Astrocyte of the hippocampus (primary cell): Measurements from ENCODE around the gene TGM1.

Experiments used
- DNase-seq: peaks from one replicate; pipeline ENCODE4 v3.0.0; 2011; ENCODE audit warnings: low read depth, low spot score

Gene TGM1

GRCh38 chr14:24292118-24292807, 29.3 kb upstream of the TGM1 start:
- DNase-seq, result no peak

GRCh38 chr14:24291446-24292117, 28.6 kb upstream of the TGM1 start:
- DNase-seq, result no peak

GRCh38 chr14:24290746-24291145, 27.8 kb upstream of the TGM1 start:
- DNase-seq, result no peak

- no peak for DNase-seq
Measured at GRCh38 chr14:24289649-24290280, 26.8 kb upstream of the TGM1 start.

GRCh38 chr14:24286996-24287395, 24.0 kb upstream of the TGM1 start:
- DNase-seq, result no peak

GRCh38 chr14:24285351-24285750, 22.4 kb upstream of the TGM1 start:
- peak; percentile 46 for DNase-seq

- no peak for DNase-seq
Measured at GRCh38 chr14:24284501-24285035, 21.6 kb upstream of the TGM1 start.

GRCh38 chr14:24283796-24284460, 21.0 kb upstream of the TGM1 start:
- DNase-seq, result no peak

GRCh38 chr14:24282736-24283135, 19.8 kb upstream of the TGM1 start:
- no peak for DNase-seq

- no peak for DNase-seq
Measured at GRCh38 chr14:24281636-24282035, 18.7 kb upstream of the TGM1 start.

- no peak for DNase-seq
Measured at GRCh38 chr14:24280797-24281460, 18.0 kb upstream of the TGM1 start.

GRCh38 chr14:24279301-24280186, 16.6 kb upstream of the TGM1 start:
- DNase-seq, result no peak

- DNase-seq, result no peak
Measured at GRCh38 chr14:24278424-24278823, 15.4 kb upstream of the TGM1 start.

- DNase-seq, result no peak
Measured at GRCh38 chr14:24277606-24278321, 14.8 kb upstream of the TGM1 start.

- no peak for DNase-seq
Measured at GRCh38 chr14:24277071-24277470, 14.1 kb upstream of the TGM1 start.

GRCh38 chr14:24274101-24274543, 11.1 kb upstream of the TGM1 start:
- no peak for DNase-seq

GRCh38 chr14:24273422-24273998, 10.5 kb upstream of the TGM1 start:
- no peak for DNase-seq

GRCh38 chr14:24272467-24272866, 9.5 kb upstream of the TGM1 start:
- no peak for DNase-seq

- no peak for DNase-seq
Measured at GRCh38 chr14:24271834-24272263, 8.9 kb upstream of the TGM1 start.
